Activated CD4-positive, alpha-beta T cell treated with anti-CD3 and anti-CD28 coated beads, Interleukin-2, amount 10 ng/mL, durations not matched to agents 24 days and 14 days (primary cell): ENCODE data around the gene DCDC2C. TPM values are rescaled to one million over a fixed set of nuclear protein-coding genes. Genes with fewer than 3 reads are reported as not detected.

Experiments used
- DNase-seq: peaks from one replicate; pipeline ENCODE4 v3.0.0; 2022
- H3K27ac Mint-ChIP-seq: one replicate; pipeline ENCODE4 v1.8.0; 2022; ENCODE audit warnings: mild to moderate bottlenecking, mixed read lengths
- H3K27me3 Mint-ChIP-seq: one replicate; pipeline ENCODE4 v1.8.0; 2022; ENCODE audit warnings: mixed read lengths
- H3K36me3 Mint-ChIP-seq: one replicate; pipeline ENCODE4 v1.8.0; 2022; ENCODE audit warnings: low read depth, mild to moderate bottlenecking, mixed read lengths
- H3K4me1 Mint-ChIP-seq: one replicate; pipeline ENCODE4 v1.8.0; 2021; ENCODE audit warnings: mixed read lengths
- H3K4me3 Mint-ChIP-seq: one replicate; pipeline ENCODE4 v1.8.0; 2022; ENCODE audit warnings: mild to moderate bottlenecking, moderate library complexity, mixed read lengths
- H3K9me3 Mint-ChIP-seq: one replicate; pipeline ENCODE4 v1.8.0; 2021; ENCODE audit warnings: mixed read lengths
- intact Hi-C: fragments of 100-400 bp; cut with micrococcal nuclease; formaldehyde crosslinking; loops from one replicate; pipeline ENCODE4 v1.15.1; 2023
- total RNA-seq: library from RNA; stranded (reverse); gene quantifications from 2 replicates; pipeline ENCODE4 v1.2.3, GENCODE V29; 2022

The DCDC2C gene
- total RNA-seq, 1 donor from 2014 or later = not detected

- no peaks in the 10 kb centered on the region for H3K9me3 Mint-ChIP-seq
- H3K27ac Mint-ChIP-seq = no peak overlapping the region
- H3K4me1 Mint-ChIP-seq = no peaks in the 10 kb centered on the region
- intact Hi-C loops = no loop called here
- no peak overlapping the region for H3K4me3 Mint-ChIP-seq
- H3K27me3 Mint-ChIP-seq = no peaks in the 10 kb centered on the region
- no peak for DNase-seq
- H3K36me3 Mint-ChIP-seq = no peaks in the 10 kb centered on the region
Observed at GRCh38 chr2:3848776-3849175, 145.4 kb downstream of the DCDC2C start.

GRCh38 chr2:3849213-3849612 is 145.8 kb downstream of the DCDC2C start:
- no peak overlapping the region for H3K4me3 Mint-ChIP-seq
- H3K27me3 Mint-ChIP-seq = no peaks in the 10 kb centered on the region
- intact Hi-C loops = no loop called here
- H3K36me3 Mint-ChIP-seq = no peaks in the 10 kb centered on the region
- no peaks in the 10 kb centered on the region for H3K4me1 Mint-ChIP-seq
- H3K9me3 Mint-ChIP-seq = no peaks in the 10 kb centered on the region
- H3K27ac Mint-ChIP-seq = no peak overlapping the region
- no peak for DNase-seq

DNA sequence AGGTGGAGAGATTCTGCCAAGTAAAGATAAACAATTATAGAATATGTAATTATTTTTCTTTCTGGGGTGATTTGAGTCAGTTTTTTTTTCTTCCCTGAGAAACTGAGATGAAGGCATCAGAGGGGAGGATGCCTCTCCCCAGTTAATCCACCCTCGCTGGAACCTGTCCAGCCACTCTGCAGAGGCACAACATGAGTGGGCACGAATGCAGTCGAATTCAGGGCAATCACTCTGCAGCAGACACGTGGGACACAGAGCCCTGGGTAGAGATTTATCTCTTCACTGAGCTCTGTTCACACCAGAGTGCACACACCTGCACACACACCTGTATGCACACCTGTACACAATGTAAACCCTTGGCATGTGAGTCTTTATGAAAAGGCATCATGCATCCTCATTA is 154.2 kb downstream of the DCDC2C start:
- Mint-ChIP-seq H3K9me3 (no peaks in the 10 kb centered on the region), H3K27me3 (no peaks in the 10 kb centered on the region), H3K4me3 (no peak overlapping the region), H3K27ac (no peak overlapping the region), H3K4me1 (no peaks in the 10 kb centered on the region), H3K36me3 (no peaks in the 10 kb centered on the region)
- intact Hi-C loops = no loop called here
- no peak for DNase-seq

DNA sequence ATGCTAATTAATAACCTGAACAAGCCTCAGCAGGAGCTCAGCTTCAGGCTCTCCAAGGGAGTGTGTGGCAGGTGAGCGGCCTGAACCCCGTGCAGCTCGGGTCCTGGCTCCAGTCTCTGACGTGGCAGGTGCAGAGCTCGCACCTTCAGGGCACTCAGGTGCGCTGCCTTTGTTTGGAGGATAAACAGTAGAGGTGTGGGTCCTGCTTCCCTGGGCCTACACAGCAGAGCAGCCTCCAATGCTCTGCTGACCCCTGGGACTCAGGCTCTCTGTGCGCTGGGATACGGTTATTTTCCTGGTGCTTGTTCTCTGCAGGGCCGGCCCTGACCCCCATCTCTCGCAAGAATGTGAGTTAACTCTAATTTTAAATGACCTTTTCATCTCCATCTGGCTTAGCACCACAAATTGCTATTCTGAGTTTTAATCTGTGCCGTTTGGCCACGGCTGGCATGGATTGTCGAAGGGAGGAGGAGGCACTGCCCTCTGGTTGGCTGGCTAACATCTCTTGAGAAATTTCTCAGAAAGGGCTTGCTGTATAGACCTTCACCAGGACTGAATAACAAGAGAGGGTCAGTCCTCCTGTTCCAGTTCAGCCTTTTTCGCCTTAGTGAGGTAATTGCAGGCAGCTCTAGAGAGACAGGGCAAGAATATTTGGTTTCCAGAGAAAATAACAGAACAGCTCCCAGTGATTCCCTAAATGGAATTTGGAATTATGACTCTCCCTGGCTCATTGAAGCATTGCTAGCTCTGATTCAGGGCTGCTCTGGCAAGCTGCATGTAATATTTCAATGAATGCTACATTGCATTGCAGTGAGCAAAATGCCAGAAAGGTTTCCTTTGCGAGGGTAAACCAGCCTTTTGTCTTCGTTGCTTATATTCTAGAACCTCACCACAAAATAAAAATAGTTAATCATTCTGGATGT is 161.8 kb downstream of the DCDC2C start:
- Mint-ChIP-seq H3K27ac (no peak overlapping the region), H3K27me3 (no peaks in the 10 kb centered on the region), H3K4me3 (no peak overlapping the region), H3K9me3 (no peaks in the 10 kb centered on the region), H3K4me1 (no peaks in the 10 kb centered on the region), H3K36me3 (no peaks in the 10 kb centered on the region)
- DNase-seq = no peak
- intact Hi-C loops = no loop called here

- Mint-ChIP-seq H3K27me3 (no peaks in the 10 kb centered on the region), H3K4me1 (no peaks in the 10 kb centered on the region), H3K36me3 (no peaks in the 10 kb centered on the region)
Observed at GRCh38 chr2:3867469-3867868, 164.1 kb downstream of the DCDC2C start.

GRCh38 chr2:3868012-3868805 is 164.8 kb downstream of the DCDC2C start:
- Mint-ChIP-seq H3K4me3 (no peak overlapping the region), H3K9me3 (no peaks in the 10 kb centered on the region), H3K4me1 (no peaks in the 10 kb centered on the region), H3K27ac (no peak overlapping the region), H3K27me3 (no peaks in the 10 kb centered on the region), H3K36me3 (no peaks in the 10 kb centered on the region)
- DNase-seq = no peak
- intact Hi-C loops = no loop called here

More at GRCh38 chr2:3867469-3867868, 164.1 kb downstream of the DCDC2C start:
- Mint-ChIP-seq H3K4me3 (no peak overlapping the region), H3K9me3 (no peaks in the 10 kb centered on the region), H3K27ac (no peak overlapping the region)
- DNase-seq = no peak
- intact Hi-C loops = no loop called here

DNA sequence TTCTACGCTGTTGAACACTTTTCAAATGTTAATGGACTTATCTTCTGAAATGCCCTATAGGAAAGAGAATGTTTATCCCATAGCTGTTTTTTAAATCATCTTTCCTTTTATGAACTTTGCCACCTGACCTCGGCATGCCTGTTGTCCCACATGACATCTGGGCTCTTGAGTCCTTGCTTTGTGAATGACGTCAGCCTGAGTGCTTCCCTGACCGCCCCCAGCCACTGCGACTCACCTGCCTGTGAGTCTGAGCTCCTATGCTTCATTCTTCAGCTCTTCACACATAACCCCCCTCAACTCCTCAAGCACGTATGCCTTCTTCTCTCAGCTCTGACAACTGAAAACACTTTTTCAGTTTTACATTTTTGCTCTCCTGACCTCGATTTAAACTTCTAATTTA is 166.8 kb downstream of the DCDC2C start:
- no peak overlapping the region for H3K27ac Mint-ChIP-seq
- H3K27me3 Mint-ChIP-seq = no peaks in the 10 kb centered on the region
- H3K4me3 Mint-ChIP-seq = no peak overlapping the region
- DNase-seq = no peak
- no peaks in the 10 kb centered on the region for H3K4me1 Mint-ChIP-seq
- H3K9me3 Mint-ChIP-seq = no peaks in the 10 kb centered on the region
- intact Hi-C loops = no loop called here
- no peaks in the 10 kb centered on the region for H3K36me3 Mint-ChIP-seq

- Mint-ChIP-seq H3K4me1 (no peaks in the 10 kb centered on the region), H3K36me3 (no peaks in the 10 kb centered on the region), H3K9me3 (no peaks in the 10 kb centered on the region), H3K27ac (no peak overlapping the region), H3K27me3 (no peaks in the 10 kb centered on the region), H3K4me3 (no peak overlapping the region)
- DNase-seq = no peak
- intact Hi-C loops = no loop called here
Observed at GRCh38 chr2:3871002-3871401, 167.6 kb downstream of the DCDC2C start.

GRCh38 chr2:3872451-3872850 is 169.1 kb downstream of the DCDC2C start:
- no peak for DNase-seq
- no peaks in the 10 kb centered on the region for H3K36me3 Mint-ChIP-seq
- H3K4me1 Mint-ChIP-seq = no peaks in the 10 kb centered on the region
- no peaks in the 10 kb centered on the region for H3K27me3 Mint-ChIP-seq
- no peaks in the 10 kb centered on the region for H3K9me3 Mint-ChIP-seq
- intact Hi-C loops = no loop called here
- H3K27ac Mint-ChIP-seq = no peak overlapping the region
- no peak overlapping the region for H3K4me3 Mint-ChIP-seq

GRCh38 chr2:3873899-3874298 is 170.5 kb downstream of the DCDC2C start:
- intact Hi-C loops = no loop called here

GRCh38 chr2:3876221-3876620 is 172.8 kb downstream of the DCDC2C start:
- no peaks in the 10 kb centered on the region for H3K36me3 Mint-ChIP-seq
- intact Hi-C loops = no loop called here
- no peak overlapping the region for H3K4me3 Mint-ChIP-seq
- no peaks in the 10 kb centered on the region for H3K27me3 Mint-ChIP-seq
- H3K4me1 Mint-ChIP-seq = no peaks in the 10 kb centered on the region
- no peaks in the 10 kb centered on the region for H3K9me3 Mint-ChIP-seq
- no peak for DNase-seq
- H3K27ac Mint-ChIP-seq = no peak overlapping the region

More at GRCh38 chr2:3873899-3874298, 170.5 kb downstream of the DCDC2C start:
- Mint-ChIP-seq H3K27me3 (no peaks in the 10 kb centered on the region), H3K9me3 (no peaks in the 10 kb centered on the region), H3K36me3 (no peaks in the 10 kb centered on the region), H3K4me3 (no peak overlapping the region), H3K4me1 (no peaks in the 10 kb centered on the region), H3K27ac (no peak overlapping the region)
- DNase-seq = no peak

DNA sequence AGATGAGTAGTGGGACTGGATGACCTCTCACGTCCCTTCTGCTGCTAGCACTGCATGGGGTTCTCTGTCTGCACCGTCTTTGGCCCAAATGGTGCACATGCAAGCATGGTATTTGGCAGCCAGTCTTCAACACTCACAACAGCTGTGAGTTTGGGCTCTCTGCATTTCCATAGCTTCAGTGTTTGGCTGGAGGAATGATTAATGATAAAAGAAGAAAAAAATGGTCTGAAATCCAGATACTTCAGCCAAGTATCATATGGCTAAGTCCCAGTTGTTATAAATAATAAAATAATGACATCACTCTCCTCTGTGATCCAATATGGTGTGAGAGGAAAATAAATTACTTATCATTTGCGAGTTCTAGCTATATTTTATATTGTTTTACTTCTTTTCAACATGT is 173.3 kb downstream of the DCDC2C start:
- Mint-ChIP-seq H3K9me3 (no peaks in the 10 kb centered on the region), H3K4me1 (no peaks in the 10 kb centered on the region), H3K27me3 (no peaks in the 10 kb centered on the region), H3K4me3 (no peak overlapping the region), H3K27ac (no peak overlapping the region), H3K36me3 (no peaks in the 10 kb centered on the region)
- intact Hi-C loops = no loop called here
- no peak for DNase-seq

DNA sequence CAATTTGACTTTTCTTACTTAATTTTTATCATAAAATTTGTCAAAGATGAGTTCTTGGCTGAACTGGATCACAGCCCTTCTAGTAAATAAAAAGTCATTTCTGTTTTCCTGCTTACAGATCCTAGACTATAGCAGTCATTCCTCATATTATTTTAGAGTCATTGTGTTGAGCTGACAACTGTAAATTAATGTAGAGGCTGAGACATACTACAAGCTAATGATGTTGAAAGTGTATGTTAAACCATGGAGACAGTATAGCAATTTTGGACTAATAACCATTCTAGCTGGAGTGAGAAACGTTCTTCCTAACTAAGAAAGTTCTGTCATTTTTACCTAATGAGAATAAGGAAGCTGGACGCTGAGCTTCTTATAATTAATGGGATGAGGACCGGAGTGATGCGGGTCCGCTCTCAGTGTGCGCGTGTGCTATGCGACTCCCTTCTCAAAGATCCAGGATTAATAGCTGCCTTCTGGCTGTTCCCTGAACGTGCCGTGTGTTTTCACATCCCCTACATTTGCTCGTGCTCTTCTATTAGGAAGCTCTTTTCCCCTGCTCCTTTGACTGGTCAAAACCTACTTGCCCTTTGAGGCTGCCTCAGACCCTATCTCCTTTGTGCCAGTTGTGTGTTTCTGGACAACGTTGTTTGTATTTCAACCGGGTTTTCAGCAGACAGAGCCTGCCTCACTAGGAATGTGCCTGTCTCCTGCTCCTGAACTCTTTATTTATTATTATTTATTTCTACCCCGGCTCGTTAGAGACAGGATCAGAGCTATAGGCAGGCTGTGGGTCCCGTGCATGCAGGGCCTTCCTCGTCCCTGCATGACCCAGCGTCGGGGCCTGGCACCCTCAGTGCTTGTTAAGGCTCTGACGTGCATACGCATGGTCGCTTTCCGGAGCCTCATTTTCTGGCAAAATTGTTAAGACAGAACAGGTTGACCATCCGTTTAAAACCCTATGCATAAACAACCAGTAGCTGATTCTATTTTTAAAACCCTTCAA is 182.6 kb downstream of the DCDC2C start:
- no peaks in the 10 kb centered on the region for H3K36me3 Mint-ChIP-seq
- intact Hi-C loops = no loop called here
- no peak overlapping the region for H3K27ac Mint-ChIP-seq

More for the DNA sequence above, 182.6 kb downstream of the DCDC2C start:
- Mint-ChIP-seq H3K27me3 (no peaks in the 10 kb centered on the region), H3K4me3 (no peak overlapping the region), H3K9me3 (no peaks in the 10 kb centered on the region), H3K4me1 (no peaks in the 10 kb centered on the region)
- no peak for DNase-seq
